Right lobe of liver (tissue), 6 donors: ENCODE measurements around the gene CENPM. TPM values are rescaled to one million over a fixed set of nuclear protein-coding genes. Genes with fewer than 3 reads are reported as not detected.

Experiments
- ATAC-seq, 4 donors: fragments of 200-7000 bp; cut with Tn5 transposase; one replicate each; pipeline ENCODE4 v1.9.1; 2020; ENCODE audit warnings: mild to moderate bottlenecking in 4 of 4, moderate library complexity in 4 of 4
- DNase-seq, 3 donors: peaks; one replicate each; pipeline ENCODE4 v3.0.0-alpha.2; 2020
- H3K27ac ChIP-seq, 3 donors: fragments of 200-600 bp; one replicate each; pipeline ENCODE4 v1.8.0; 2022
- H3K27me3 ChIP-seq, 2 donors: fragments of 200-600 bp; one replicate each; pipeline ENCODE4 v1.8.0; 2022
- H3K36me3 ChIP-seq, 4 donors: fragments of 200-600 bp; sonication (generic) in 1 of 4; one replicate each; pipeline versions ENCODE4 v1.5.1 to v1.8.0; 2017 to 2022; ENCODE audit warnings: control low read depth in 1 of 4
- H3K4me1 ChIP-seq, 4 donors: fragments of 200-600 bp; sonication (generic) in 1 of 4; one replicate each; pipeline versions ENCODE4 v1.5.1 to v1.8.0; 2017 to 2022; ENCODE audit warnings: control low read depth in 1 of 4
- H3K4me3 ChIP-seq, 3 donors: fragments of 200-600 bp; one replicate each; pipeline ENCODE4 v1.8.0; 2022
- H3K9me3 ChIP-seq, 4 donors: fragments of 200-600 bp; sonication (generic) in 1 of 4; one replicate each; pipeline versions ENCODE4 v1.5.1 to v1.8.0; 2017 to 2022; ENCODE audit warnings: control low read depth in 1 of 4
- POLR2A ChIP-seq: fragments of 450-650 bp; IDR thresholded peaks from one replicate; pipeline ENCODE4 v1.6.1; 2017; ENCODE audit warnings: antibody characterized with exemption, mild to moderate bottlenecking
- WGBS: methylation state at CpG from one replicate; pipeline ENCODE4 v1.1.6; 2018; ENCODE audit warnings: low coverage, low lambda C conversion rate; ENCODE audit not compliant: insufficient coverage; ENCODE audit errors: missing lambda C conversion rate; 5-methylcytosine and 5-hydroxymethylcytosine counted together
- intact Hi-C, 2 donors: fragments of 100-400 bp; cut with DNase I; formaldehyde crosslinking; loops; one replicate each; pipeline versions ENCODE4 v1.11.2 to v1.14.1; 2022
- total RNA-seq, 6 experiments: library from RNA; depleted of rRNA in 2 of 6; stranded (reverse); fragments of >200 nt in 2 of 6; fragmentation: NEBNext Ultra II Directional in 3 of 6; extraction: Animal tissue kit (Norgen Biotek cat#: 25700) in 3 of 6; gene quantifications; one replicate each; pipeline versions ENCODE4 v1.1.0 to v1.2.4, GENCODE V29; 2016 to 2023
- TF ChIP-seq, protein P1 (sequence below), 4 donors: fragments of 200-600 bp in 3 of 4; fragments of 450-650 bp in 1 of 4; IDR thresholded peaks; one replicate each; pipeline versions ENCODE4 v1.5.1 to v1.8.0; 2016 to 2022; ENCODE audit warnings: antibody characterized with exemption in 4 of 4, mild to moderate bottlenecking in 2 of 4
- donor health status: DM: no; HTN: yes; CAD: no.
- donor health status: DM: no; HTN: no; CAD: no.
- donor health status: DM: no; HTN: no; CAD: no.
- donor health status: DM: no; HTN: yes; CAD: no.
- donor health status: DM: no; HTN: yes; CAD: no.

The CENPM gene
- total RNA-seq, 6 experiments from 2014 or later: 0.29 to 3.7 (median 1.8) TPM; not detected in 2

DNA sequence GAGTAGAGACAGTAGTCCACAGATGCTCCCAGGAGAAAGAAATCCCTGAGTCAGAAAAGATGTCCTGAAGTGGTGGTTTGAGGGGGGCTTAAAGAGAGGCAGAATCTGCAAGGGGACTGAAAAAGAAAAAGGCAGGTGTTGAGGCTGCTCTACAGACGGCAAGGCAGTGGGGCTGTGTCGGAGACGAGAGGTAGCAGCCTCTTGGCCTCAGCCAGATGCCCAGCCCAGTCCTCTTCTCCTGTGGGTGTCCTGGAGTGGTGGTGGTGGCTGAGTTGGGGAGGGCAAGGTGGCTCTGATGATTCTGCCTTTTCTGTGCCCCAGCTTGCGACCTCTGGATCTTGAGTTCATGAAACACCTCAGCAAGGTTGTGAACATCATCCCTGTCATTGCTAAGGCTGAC is 42.3 kb upstream of the CENPM start:
- Histone ChIP-seq H3K9me3 (no peaks in the 10 kb centered on the region), H3K27me3 (no peaks in the 10 kb centered on the region), H3K4me1 (no peaks in the 10 kb centered on the region), H3K36me3 (no peaks in the 10 kb centered on the region), H3K27ac (no peak overlapping the region), H3K4me3 (no peak overlapping the region)
- intact Hi-C loops: no loop called here
- DNase-seq (peak in 1 of 3 donors; percentile 27), ATAC-seq (peak in 1 of 4 donors; percentile 22)
- no peak for TF ChIP-seq POLR2A
- TF ChIP-seq, protein P1, sequence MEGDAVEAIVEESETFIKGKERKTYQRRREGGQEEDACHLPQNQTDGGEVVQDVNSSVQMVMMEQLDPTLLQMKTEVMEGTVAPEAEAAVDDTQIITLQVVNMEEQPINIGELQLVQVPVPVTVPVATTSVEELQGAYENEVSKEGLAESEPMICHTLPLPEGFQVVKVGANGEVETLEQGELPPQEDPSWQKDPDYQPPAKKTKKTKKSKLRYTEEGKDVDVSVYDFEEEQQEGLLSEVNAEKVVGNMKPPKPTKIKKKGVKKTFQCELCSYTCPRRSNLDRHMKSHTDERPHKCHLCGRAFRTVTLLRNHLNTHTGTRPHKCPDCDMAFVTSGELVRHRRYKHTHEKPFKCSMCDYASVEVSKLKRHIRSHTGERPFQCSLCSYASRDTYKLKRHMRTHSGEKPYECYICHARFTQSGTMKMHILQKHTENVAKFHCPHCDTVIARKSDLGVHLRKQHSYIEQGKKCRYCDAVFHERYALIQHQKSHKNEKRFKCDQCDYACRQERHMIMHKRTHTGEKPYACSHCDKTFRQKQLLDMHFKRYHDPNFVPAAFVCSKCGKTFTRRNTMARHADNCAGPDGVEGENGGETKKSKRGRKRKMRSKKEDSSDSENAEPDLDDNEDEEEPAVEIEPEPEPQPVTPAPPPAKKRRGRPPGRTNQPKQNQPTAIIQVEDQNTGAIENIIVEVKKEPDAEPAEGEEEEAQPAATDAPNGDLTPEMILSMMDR (IDR thresholded peaks at IDR 0.05): no peak
- 72% methylated on average over 3 of the region's 4 CpGs for WGBS

DNA sequence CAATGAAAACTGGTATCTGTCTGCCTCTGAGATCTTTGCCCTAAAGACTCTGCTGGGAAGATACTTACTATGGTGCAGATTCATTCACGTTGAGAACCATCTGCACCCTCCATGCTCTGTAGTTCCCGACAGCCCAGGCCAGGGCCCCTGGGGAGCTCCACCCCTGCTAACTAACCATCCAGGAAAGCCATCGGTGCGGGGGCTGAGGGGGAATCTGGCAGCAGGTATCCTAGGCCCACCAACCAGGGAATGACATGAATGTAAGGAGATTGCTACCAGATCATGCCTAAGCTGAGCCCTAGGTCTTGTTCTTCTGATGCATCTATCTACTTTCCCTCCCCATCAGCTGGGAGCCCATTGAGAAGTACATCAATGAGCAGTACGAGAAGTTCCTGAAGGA is 40.3 kb upstream of the CENPM start:
- no peaks in the 10 kb centered on the region for H3K36me3 ChIP-seq
- no peak overlapping the region for H3K27ac ChIP-seq
- peak in 1 of 3 donors; percentile 17 for DNase-seq
- no peaks in the 10 kb centered on the region for H3K9me3 ChIP-seq
- H3K27me3 ChIP-seq: no peaks in the 10 kb centered on the region
- H3K4me3 ChIP-seq: no peak overlapping the region
- 75% methylated on average over 2 of the region's 5 CpGs for WGBS
- no peaks in the 10 kb centered on the region for H3K4me1 ChIP-seq
- TF ChIP-seq POLR2A: no peak
- TF ChIP-seq, protein P1 (IDR thresholded peaks at IDR 0.05): no peak
- ATAC-seq: no peak
- intact Hi-C loops: no loop called here

DNA sequence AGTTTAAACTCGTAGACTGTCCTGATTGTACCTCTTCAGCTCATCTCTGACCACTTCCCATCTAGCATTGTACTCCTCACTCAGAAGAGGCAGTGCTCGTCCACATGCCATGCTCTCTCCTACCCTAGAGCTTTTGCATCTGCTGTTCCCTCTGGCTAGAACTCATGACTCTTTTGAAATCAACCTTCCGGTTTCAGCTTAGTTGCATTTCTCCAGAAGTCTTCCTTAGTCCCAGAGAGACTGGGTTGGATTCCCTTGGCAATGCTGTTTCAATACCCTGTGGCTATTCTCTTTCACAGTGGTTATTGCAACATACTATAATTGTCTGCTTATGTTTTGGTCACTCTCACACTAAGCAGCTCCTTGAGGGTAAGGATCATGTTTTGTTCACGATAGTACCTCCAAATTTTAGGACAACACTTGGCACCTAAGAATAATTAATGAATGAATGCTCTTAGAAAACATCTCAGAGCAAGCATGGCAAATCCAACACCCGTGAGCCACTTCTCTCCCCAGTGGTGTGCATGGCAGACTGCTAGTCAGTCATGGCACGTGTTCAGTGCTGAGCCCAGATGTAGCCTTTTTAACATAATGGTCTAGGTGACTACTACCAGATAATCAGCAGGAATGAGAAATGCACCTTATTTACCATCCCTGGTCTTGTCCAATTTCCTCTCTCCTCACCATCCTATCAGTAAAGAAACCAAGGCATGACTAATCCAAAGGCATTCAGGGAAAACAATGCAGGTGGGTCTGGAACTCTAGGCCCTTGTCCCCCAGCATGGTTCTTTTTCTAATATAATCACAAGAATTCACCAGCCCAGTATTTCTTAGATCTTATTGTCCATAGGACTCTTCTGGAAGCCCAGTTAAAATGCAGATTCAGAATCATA is 36.8 kb upstream of the CENPM start:
- 56% methylated on average over 5 of the region's 6 CpGs for WGBS
- Histone ChIP-seq H3K27ac (no peak overlapping the region), H3K27me3 (no peaks in the 10 kb centered on the region), H3K36me3 (no peaks in the 10 kb centered on the region), H3K9me3 (no peaks in the 10 kb centered on the region), H3K4me1 (no peaks in the 10 kb centered on the region), H3K4me3 (no peak overlapping the region)
- DNase-seq (peak in 1 of 3 donors; percentile 2), ATAC-seq (peak in 3 of 4 donors; percentile 16 to 27 (median 26))
- intact Hi-C loops: no loop called here
- TF ChIP-seq, protein P1 (IDR thresholded peaks at IDR 0.05): no peak
- TF ChIP-seq POLR2A: no peak

DNA sequence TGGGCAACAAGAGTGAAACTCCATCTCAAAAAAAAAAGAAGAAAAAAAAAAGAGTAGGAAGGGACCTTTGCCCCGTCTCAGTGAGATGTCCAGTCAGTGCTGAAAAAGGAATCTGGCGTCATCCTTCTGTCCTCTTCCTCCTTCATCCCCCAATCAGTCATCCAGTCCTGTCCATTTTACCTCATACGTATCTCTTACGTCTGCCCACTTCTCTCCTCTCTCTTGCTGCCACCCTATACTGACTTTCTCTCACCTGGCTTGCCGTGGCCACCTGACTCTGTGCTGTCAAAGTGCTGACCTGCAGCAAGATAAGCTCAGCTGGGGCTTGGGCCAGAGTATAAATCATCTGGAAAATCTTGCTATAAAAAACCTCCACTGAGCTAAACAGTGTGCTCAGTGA is 35.9 kb upstream of the CENPM start:
- DNase-seq: peak in 1 of 3 donors; percentile 15
- ATAC-seq: no peak
- no peaks in the 10 kb centered on the region for H3K4me1 ChIP-seq
- no peak overlapping the region for H3K4me3 ChIP-seq
- TF ChIP-seq, protein P1 (IDR thresholded peaks at IDR 0.05): no peak
- TF ChIP-seq POLR2A: no peak
- H3K36me3 ChIP-seq: no peaks in the 10 kb centered on the region
- no peaks in the 10 kb centered on the region for H3K27me3 ChIP-seq
- H3K27ac ChIP-seq: no peak overlapping the region
- H3K9me3 ChIP-seq: no peaks in the 10 kb centered on the region
- 67% methylated on average over 5 of the region's 5 CpGs for WGBS
- intact Hi-C loops: no loop called here
